GM12878 (cell line): ENCODE results near the gene NAAA. TPM values are rescaled to one million over a fixed set of nuclear protein-coding genes. Genes with fewer than 3 reads are reported as not detected.

Experiments
- ATAC-seq: fragments of 200-7000 bp; cut with Tn5 transposase; 3 replicates; pipeline ENCODE4 v1.9.1; 2020; ENCODE audit warnings: mild to moderate bottlenecking, moderate library complexity
- Bru-seq: library from RNA; stranded (reverse); fragments of 400-500 nt; gene quantifications from one replicate; lab custom pipeline; 2021; lab: Mats Ljungman, UMichigan
- BruChase-seq, 2 experiments: library from RNA; stranded (reverse); fragments of 400-500 nt; gene quantifications; one replicate each; lab custom pipeline; 2021; lab: Mats Ljungman, UMichigan
- BruUV-seq: library from RNA; stranded (reverse); fragments of 400-500 nt; replicated peaks from 2 replicates; lab custom pipeline; 2021; lab: Mats Ljungman, UMichigan
- CTCF ChIA-PET: fragments of 300-600 bp; sonication (Branson Sonifier 250); formaldehyde crosslinking; extraction: SDS; loops from one replicate; lab custom pipeline; 2021; ENCODE audit warnings: inconsistent platforms; lab: Yijun Ruan, JAX
- POLR2A ChIA-PET: fragments of 350-600 bp; formaldehyde crosslinking; extraction: SDS; loops from one replicate; lab custom pipeline; 2021; ENCODE audit warnings: inconsistent platforms; lab: Charles Lee
- RAD21 ChIA-PET: fragments of 300-600 bp; sonication (Branson Sonifier 250); formaldehyde crosslinking; loops from one replicate; lab custom pipeline; 2023; ENCODE audit warnings: antibody characterized with exemption; ENCODE audit not compliant: unreplicated experiment; lab: Charles Lee
- SMC1A ChIA-PET: fragments of 300-600 bp; sonication (Branson Sonifier 250); formaldehyde crosslinking; loops from one replicate; lab custom pipeline; 2023; ENCODE audit not compliant: unreplicated experiment, uncharacterized antibody; lab: Charles Lee
- DNase-seq: peaks from one replicate; pipeline ENCODE4 v3.0.0-alpha.2; 2011; ENCODE audit warnings: low read depth, low spot score
- FAIRE-seq: peaks from 3 replicates; lab custom pipeline; 2011; peaks lifted over from hg19 to GRCh38; lab: Jason Lieb, UNC
- H2AFZ ChIP-seq: 2 replicates; pipeline ENCODE4 v1.6.0; 2011; ENCODE audit warnings: low read depth, low read length, control low read depth; ENCODE audit not compliant: control insufficient read depth
- H3K27ac ChIP-seq: 2 replicates; pipeline ENCODE4 v1.5.1; 2011; ENCODE audit warnings: control low read depth; ENCODE audit not compliant: control insufficient read depth, insufficient read depth
- H3K27me3 ChIP-seq, 2 experiments: replicated peaks in 1 of 2; 2 replicates each; pipeline versions ENCODE4 v1.6.0 to v1.6.1; 2011; ENCODE audit warnings: low read length in 1 of 2; ENCODE audit not compliant: control insufficient read depth in 2 of 2, insufficient read depth in 2 of 2
- H3K36me3 ChIP-seq, 2 experiments: 2 replicates each; pipeline ENCODE4 v1.5.1; 2011; ENCODE audit warnings: low read length in 1 of 2; ENCODE audit not compliant: control insufficient read depth in 2 of 2, insufficient read depth in 2 of 2
- H3K4me1 ChIP-seq: 2 replicates; pipeline ENCODE4 v1.6.1; 2011; ENCODE audit warnings: mild to moderate bottlenecking, low read length, moderate library complexity, mixed read lengths; ENCODE audit not compliant: control insufficient read depth, insufficient read depth
- H3K4me2 ChIP-seq: 2 replicates; pipeline ENCODE4 v1.6.0; 2011; ENCODE audit warnings: control low read depth; ENCODE audit not compliant: control insufficient read depth, insufficient read depth
- H3K4me3 ChIP-seq: fragments of 200-600 bp; sonication (generic); 2 replicates; pipeline ENCODE4 v1.5.1; 2016
- H3K79me2 ChIP-seq: 2 replicates; pipeline ENCODE4 v1.6.0; 2011; ENCODE audit warnings: low read length; ENCODE audit not compliant: control insufficient read depth, insufficient read depth
- H3K9ac ChIP-seq: 2 replicates; pipeline ENCODE4 v1.8.0; 2011; ENCODE audit warnings: low read length, control low read depth, mixed read lengths; ENCODE audit not compliant: control insufficient read depth, insufficient read depth
- H3K9me3 ChIP-seq: replicated peaks from 3 replicates; pipeline ENCODE4 v1.5.1; 2011; ENCODE audit warnings: mild to moderate bottlenecking, low read length; ENCODE audit not compliant: control insufficient read depth, insufficient read depth
- H4K20me1 ChIP-seq: 2 replicates; pipeline ENCODE4 v1.6.0; 2011; ENCODE audit not compliant: control insufficient read depth, insufficient read depth
- BACH1 ChIP-seq: fragments of 450-650 bp; IDR thresholded peaks from 2 replicates; pipeline ENCODE4 v1.6.1; 2017; ENCODE audit warnings: mild to moderate bottlenecking, borderline replicate concordance
- CREM ChIP-seq: IDR thresholded peaks from 2 replicates; pipeline ENCODE4 v1.6.1; 2014; ENCODE audit warnings: antibody characterized with exemption, low read depth
- CUX1 ChIP-seq: IDR thresholded peaks from 2 replicates; pipeline ENCODE4 v1.6.1; 2012; ENCODE audit warnings: improper control_type of control experiment, low read depth, low read length; ENCODE audit not compliant: insufficient replicate concordance
- FOXK2 ChIP-seq: fragments of 450-650 bp; IDR thresholded peaks from 2 replicates; pipeline ENCODE4 v1.6.1; 2017; ENCODE audit warnings: mild to moderate bottlenecking, moderate library complexity
- HDAC6 ChIP-seq: fragments of 200-600 bp; sonication (generic); IDR thresholded peaks from one replicate; pipeline ENCODE4 v1.8.0; 2017; ENCODE audit warnings: antibody characterized with exemption; ENCODE audit not compliant: unreplicated experiment
- MEF2A ChIP-seq: IDR thresholded peaks from 2 replicates; pipeline ENCODE4 v1.6.1; 2011; ENCODE audit warnings: low read depth, mild to moderate bottlenecking, low read length, moderate library complexity; ENCODE audit not compliant: insufficient read depth
- MYB ChIP-seq: fragments of 150-350 bp; IDR thresholded peaks from 2 replicates; pipeline ENCODE4 v1.6.1; 2014; ENCODE audit warnings: mild to moderate bottlenecking, low read depth, low read length, borderline replicate concordance
- MYC ChIP-seq: IDR thresholded peaks from 2 replicates; pipeline ENCODE4 v1.6.1; 2011; ENCODE audit warnings: mild to moderate bottlenecking, low read length, moderate library complexity, inconsistent platforms; ENCODE audit not compliant: insufficient read depth, insufficient replicate concordance, insufficient read length, severe bottlenecking
- NFYA ChIP-seq: IDR thresholded peaks from 2 replicates; pipeline ENCODE4 v1.6.1; 2011; ENCODE audit warnings: low read depth, mild to moderate bottlenecking, low read length, improper control_type of control experiment, borderline replicate concordance
- NR2C2 ChIP-seq: IDR thresholded peaks from 2 replicates; pipeline ENCODE4 v1.6.1; 2011; ENCODE audit warnings: borderline replicate concordance, low read depth; ENCODE audit not compliant: control insufficient read depth, insufficient read length
- POLR2A ChIP-seq: IDR thresholded peaks from 2 replicates; pipeline ENCODE4 v1.6.1; 2011; ENCODE audit warnings: low read depth, mild to moderate bottlenecking, low read length
- TCF7 ChIP-seq: IDR thresholded peaks from 2 replicates; pipeline ENCODE4 v1.6.1; 2014; ENCODE audit warnings: antibody characterized with exemption, borderline replicate concordance
- USF1 ChIP-seq: IDR thresholded peaks from 2 replicates; pipeline ENCODE4 v1.6.1; 2011; ENCODE audit warnings: borderline replicate concordance, low read depth, mild to moderate bottlenecking, moderate library complexity, mixed read lengths, low read length; ENCODE audit not compliant: insufficient read depth; ENCODE audit errors: extremely low read length
- YY1 ChIP-seq: IDR thresholded peaks from 2 replicates; pipeline ENCODE4 v1.6.1; 2011; ENCODE audit warnings: low read depth, mild to moderate bottlenecking, low read length
- ZBED1 ChIP-seq: IDR thresholded peaks from 2 replicates; pipeline ENCODE4 v1.6.1; 2016; ENCODE audit warnings: borderline replicate concordance
- WGBS: methylation state at CpG from one replicate; pipeline ENCODE4 v1.1.6; 2016; ENCODE audit warnings: low lambda C conversion rate; ENCODE audit not compliant: insufficient replicate concordance, insufficient coverage; ENCODE audit errors: missing lambda C conversion rate; 5-methylcytosine and 5-hydroxymethylcytosine counted together
- in situ Hi-C: fragments of 300-500 bp; cut with MboI; formaldehyde crosslinking; loops from 9 replicates; pipeline ENCODE4 v1.14.3; 2018; ENCODE audit warnings: mixed read lengths
- intact Hi-C: fragments of 100-400 bp; cut with micrococcal nuclease; formaldehyde crosslinking; loops from one replicate; pipeline ENCODE4 v1.14.2; 2022; ENCODE audit not compliant: unreplicated experiment
- long read RNA-seq, 2 experiments: library from polyadenylated mRNA; unstranded; transcript quantifications; one replicate each; pipeline ENCODE4 v2.0.0, GENCODE V29; 2019 to 2020
- polyA minus RNA-seq, 3 experiments: library from RNA; depleted of rRNA, polyadenylated mRNA; stranded (reverse); fragments of >200 nt; gene quantifications; 2 replicates each; pipeline ENCODE4 v1.2.3, GENCODE V29; 2011
- polyA plus RNA-seq, 11 experiments: library from polyadenylated mRNA; depleted of rRNA in 4 of 11; unstranded in 6 of 11; stranded (reverse) in 5 of 11; fragments of >200 nt; fragmentation: Nextera tagmentation in 4 of 11; fragmentation: Illumina TruSeq in 1 of 11; extraction: Ambion mirVana in 4 of 11; extraction: Trizol in 1 of 11; gene quantifications; 1 replicate in 1 of 11; 2 replicates in 10 of 11; pipeline versions ENCODE4 v1.2.1 to v1.2.3, GENCODE V29; 2011 to 2016; ENCODE audit warnings: inconsistent platforms in 2 of 11, missing spikeins in 2 of 11, low read depth in 1 of 11
- total RNA-seq, 4 experiments: library from RNA; depleted of rRNA in 3 of 4; stranded (reverse); fragments of >200 nt in 3 of 4; fragmentation: Illumina TruSeq in 1 of 4; extraction: Trizol in 1 of 4; gene quantifications; 2 replicates each; pipeline versions ENCODE4 v1.2.1 to v1.2.3, GENCODE V29; 2013 to 2021

Gene NAAA
- 0.79 and 0.86 TPM in 2 replicates for total RNA-seq (2013; cell fraction: nucleolus; rRNA removed)
- 3.3 and 4.0 TPM in 2 replicates for total RNA-seq (2014; rRNA removed)
- total RNA-seq (2014; rRNA removed; fragmentation: Illumina TruSeq; extraction: Trizol) = 1.9 and 2.9 TPM in 2 replicates
- total RNA-seq (2021) = 3.4 and 4.9 TPM in 2 replicates
- 2.4 TPM for polyA plus RNA-seq (2011; ENCODE audit: low read depth)
- 0.60 and 0.71 TPM in 2 replicates for polyA plus RNA-seq (2011; rRNA removed)
- polyA plus RNA-seq (2011; cell fraction: cytosol; rRNA removed) = 0.51 and 0.72 TPM in 2 replicates
- 0.54 and 1.3 TPM in 2 replicates for polyA plus RNA-seq (2011; cell fraction: nucleus; rRNA removed)
- polyA plus RNA-seq (2012) = 2.5 and 2.7 TPM in 2 replicates
- 3.2 and 3.3 TPM in 2 replicates for polyA plus RNA-seq (2014; fragmentation: Illumina TruSeq; extraction: Trizol)
- 1 to 10 TPM; 1.2 to 1.4 TPM for polyA plus RNA-seq (2014; fragmentation: Nextera tagmentation; extraction: Ambion mirVana)
- 2.8 and 4.2 TPM in 2 replicates for polyA plus RNA-seq (2014; rRNA removed)
- polyA plus RNA-seq (2016; fragmentation: Nextera tagmentation; extraction: Ambion mirVana) = 1 to 10 TPM; 1.9 to 4.0 TPM
- 2.0 TPM in 1 of 2 replicates, not detected in the other for polyA minus RNA-seq (2011; rRNA and poly(A)+ RNA removed)
- not detected in 2 replicates for polyA minus RNA-seq (2011; cell fraction: cytosol; rRNA and poly(A)+ RNA removed)
- polyA minus RNA-seq (2011; cell fraction: nucleus; rRNA and poly(A)+ RNA removed) = 0.60 and 2.1 TPM in 2 replicates
- percentile 35 among the genes with signal in this experiment for Bru-seq, nascent RNA
- BruChase-seq, experiment 1, labeled RNA remaining after a 6-hour chase = percentile 29 among the genes with signal in this experiment
- BruChase-seq, experiment 2, labeled RNA remaining after a 2-hour chase = percentile 35 among the genes with signal in this experiment
- long read RNA-seq, experiment 1 = 0 reads
- long read RNA-seq, experiment 2 = 0 reads

GRCh38 chr4:75940692-75941253 lies at the start of gene NAAA:
Gene NAAA (minus strand): TSS chr4:75941013. CDS start chr4:75940949, 64 bp downstream.
- no peaks in the 10 kb centered on the region for H3K36me3 ChIP-seq
- no peaks in the 10 kb centered on the region for H3K9me3 ChIP-seq
- FAIRE-seq = no peak
- H3K9ac ChIP-seq = peak within 1 kb of the TSS; percentile 67
- BruUV-seq = no TSS peak
- H3K4me1 ChIP-seq = no peaks in the 10 kb centered on the region
- peak within 1 kb of the TSS; percentile 98 for H3K4me2 ChIP-seq
- no peaks in the 10 kb centered on the region for H3K27me3 ChIP-seq
- ChIA-PET CTCF (interaction anchor here (1.2 kb wide), 1 partner anchor 12 kb away, joined by 3 read pairs; no protein-coding TSS in a partner anchor), RAD21 (no interaction called here), SMC1A (no interaction called here), POLR2A (no interaction called here)
- peak within 1 kb of the TSS; percentile 81 for H3K4me3 ChIP-seq
- H2AFZ ChIP-seq = peak within 1 kb of the TSS; percentile 92
- no peak for DNase-seq
- H3K79me2 ChIP-seq = no peaks in the 10 kb centered on the region
- in situ Hi-C loops (no loop called here), intact Hi-C loops (no loop called here)
- H3K27ac ChIP-seq = no peak within 1 kb of the TSS
- peak; percentile 82 for ATAC-seq
- no peaks in the 10 kb centered on the region for H4K20me1 ChIP-seq
- 2% methylated on average over 53 of the region's 66 CpGs for whole genome bisulfite sequencing
- TF ChIP-seq NFYA (no peak), TCF7 (no peak), MYC (no peak), POLR2A (peak; percentile 60; the same call in 1 of the 2 replicates), ZBED1 (no peak), MEF2A (no peak), YY1 (0 out of 2 replicates have a peak, but pooled peaks have one; percentile 22), NR2C2 (no peak), FOXK2 (no peak), BACH1 (peak; percentile 12; the same call in 1 of the 2 replicates), CUX1 (no peak), HDAC6 (peak; percentile 88), CREM (no peak), MYB (no peak), USF1 (no peak)
